Stomach (tissue), 4 donors: Measurements from ENCODE around the gene LSM12.

ENCODE experiments used
- CTCF ChIP-seq, 7 experiments: fragments of 450-650 bp in 4 of 7; fragments of 200-600 bp in 3 of 7; sonication (generic) in 3 of 7; IDR thresholded peaks; one replicate each; pipeline ENCODE4 v1.5.1; 2016 to 2019; ENCODE audit warnings: antibody characterized with exemption in 7 of 7, control low read depth in 2 of 7, mild to moderate bottlenecking in 1 of 7
- POLR2AphosphoS5 ChIP-seq, 3 donors: sonication (generic); formaldehyde crosslinking; IDR thresholded peaks; one replicate each; pipeline ENCODE4 v1.6.1; 2016; ENCODE audit warnings: antibody characterized with exemption in 3 of 3

DNA sequence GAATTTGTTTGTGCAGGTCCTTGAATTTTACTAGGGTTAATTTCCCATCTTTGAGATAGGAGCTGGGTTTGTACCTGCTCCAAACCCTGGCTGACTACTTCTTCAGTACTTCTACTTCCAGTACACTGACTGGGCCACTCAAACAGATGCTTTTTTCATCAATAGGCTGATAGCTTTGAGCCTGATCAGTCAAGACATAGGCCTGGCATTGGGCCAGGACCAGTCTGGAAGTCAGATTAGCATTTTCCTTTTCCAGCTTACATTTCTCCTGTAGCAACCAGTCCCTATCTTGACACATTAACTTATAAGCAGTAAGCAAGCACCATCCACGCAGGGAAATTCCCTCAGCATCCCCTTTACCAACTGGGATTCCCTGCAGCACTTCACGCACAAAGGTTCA lies 44.2 kb downstream of the LSM12 start:
- TF ChIP-seq CTCF (IDR thresholded peaks at IDR 0.05), result no peak
- TF ChIP-seq POLR2AphosphoS5 (IDR thresholded peaks at IDR 0.05), result no peak
